Chondrocyte (in vitro differentiated cells): ENCODE measurements around the gene WT1. TPM values are rescaled to one million over a fixed set of nuclear protein-coding genes. Genes with fewer than 3 reads are reported as not detected.

Experiments used
- DNase-seq: peaks from one replicate; pipeline ENCODE4 v3.0.0; 2021; ENCODE audit warnings: mixed read lengths, low spot score
- H3K27ac Mint-ChIP-seq: one replicate; pipeline ENCODE4 v1.8.0; 2021; ENCODE audit warnings: mild to moderate bottlenecking, moderate library complexity, mixed read lengths; ENCODE audit not compliant: unreplicated experiment
- H3K27me3 Mint-ChIP-seq: 2 replicates; pipeline ENCODE4 v1.8.0; 2021; ENCODE audit warnings: low read depth, mixed read lengths
- H3K36me3 Mint-ChIP-seq: 2 replicates; pipeline ENCODE4 v1.8.0; 2021; ENCODE audit warnings: low read depth, mixed read lengths
- H3K4me1 Mint-ChIP-seq: 2 replicates; pipeline ENCODE4 v1.8.0; 2021; ENCODE audit warnings: low read depth, mild to moderate bottlenecking, mixed read lengths
- H3K4me3 Mint-ChIP-seq: one replicate; pipeline ENCODE4 v1.8.0; 2021; ENCODE audit warnings: mild to moderate bottlenecking, moderate library complexity, mixed read lengths; ENCODE audit not compliant: unreplicated experiment
- H3K9me3 Mint-ChIP-seq: 2 replicates; pipeline ENCODE4 v1.8.0; 2021; ENCODE audit warnings: low read depth, mixed read lengths
- total RNA-seq: library from RNA; stranded (reverse); gene quantifications from 3 replicates; pipeline ENCODE4 v1.2.1, GENCODE V29; 2021
- TF ChIP-seq, protein P1 (sequence below): fragments of 200-600 bp; sonication (generic); IDR thresholded peaks from 2 replicates; pipeline ENCODE4 v1.5.0; 2021; ENCODE audit warnings: antibody characterized with exemption, mild to moderate bottlenecking, moderate library complexity

Gene WT1
- total RNA-seq, 1 donor from 2014 or later, result not detected

DNA sequence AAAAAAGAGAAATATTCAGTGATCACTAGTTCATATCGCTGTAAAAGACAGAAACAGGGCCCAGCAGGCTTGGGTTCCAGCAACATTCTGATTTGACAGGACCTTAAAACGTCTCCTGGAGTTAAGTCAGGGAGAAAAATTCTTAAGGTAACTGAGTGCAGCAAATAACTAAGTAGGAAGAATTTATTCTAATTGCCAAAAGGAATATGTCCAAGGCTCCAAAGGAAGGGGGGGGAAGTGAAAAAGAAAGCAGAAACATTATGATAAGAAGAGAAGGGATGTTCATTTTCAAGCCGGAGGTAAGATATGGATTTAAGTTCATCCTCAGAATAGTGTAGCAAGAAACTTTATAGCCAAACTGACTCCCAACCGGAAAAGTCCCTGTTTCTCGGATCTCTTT lies 90.4 kb downstream of the WT1 start:
- Mint-ChIP-seq H3K27me3 (peaks cover 23% of the 10 kb centered on the region), H3K27ac (no peak overlapping the region), H3K4me1 (no peaks in the 10 kb centered on the region), H3K36me3 (no peaks in the 10 kb centered on the region), H3K9me3 (no peaks in the 10 kb centered on the region), H3K4me3 (no peak overlapping the region)
- TF ChIP-seq, protein P1, sequence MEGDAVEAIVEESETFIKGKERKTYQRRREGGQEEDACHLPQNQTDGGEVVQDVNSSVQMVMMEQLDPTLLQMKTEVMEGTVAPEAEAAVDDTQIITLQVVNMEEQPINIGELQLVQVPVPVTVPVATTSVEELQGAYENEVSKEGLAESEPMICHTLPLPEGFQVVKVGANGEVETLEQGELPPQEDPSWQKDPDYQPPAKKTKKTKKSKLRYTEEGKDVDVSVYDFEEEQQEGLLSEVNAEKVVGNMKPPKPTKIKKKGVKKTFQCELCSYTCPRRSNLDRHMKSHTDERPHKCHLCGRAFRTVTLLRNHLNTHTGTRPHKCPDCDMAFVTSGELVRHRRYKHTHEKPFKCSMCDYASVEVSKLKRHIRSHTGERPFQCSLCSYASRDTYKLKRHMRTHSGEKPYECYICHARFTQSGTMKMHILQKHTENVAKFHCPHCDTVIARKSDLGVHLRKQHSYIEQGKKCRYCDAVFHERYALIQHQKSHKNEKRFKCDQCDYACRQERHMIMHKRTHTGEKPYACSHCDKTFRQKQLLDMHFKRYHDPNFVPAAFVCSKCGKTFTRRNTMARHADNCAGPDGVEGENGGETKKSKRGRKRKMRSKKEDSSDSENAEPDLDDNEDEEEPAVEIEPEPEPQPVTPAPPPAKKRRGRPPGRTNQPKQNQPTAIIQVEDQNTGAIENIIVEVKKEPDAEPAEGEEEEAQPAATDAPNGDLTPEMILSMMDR, result no peak
- no peak for DNase-seq

DNA sequence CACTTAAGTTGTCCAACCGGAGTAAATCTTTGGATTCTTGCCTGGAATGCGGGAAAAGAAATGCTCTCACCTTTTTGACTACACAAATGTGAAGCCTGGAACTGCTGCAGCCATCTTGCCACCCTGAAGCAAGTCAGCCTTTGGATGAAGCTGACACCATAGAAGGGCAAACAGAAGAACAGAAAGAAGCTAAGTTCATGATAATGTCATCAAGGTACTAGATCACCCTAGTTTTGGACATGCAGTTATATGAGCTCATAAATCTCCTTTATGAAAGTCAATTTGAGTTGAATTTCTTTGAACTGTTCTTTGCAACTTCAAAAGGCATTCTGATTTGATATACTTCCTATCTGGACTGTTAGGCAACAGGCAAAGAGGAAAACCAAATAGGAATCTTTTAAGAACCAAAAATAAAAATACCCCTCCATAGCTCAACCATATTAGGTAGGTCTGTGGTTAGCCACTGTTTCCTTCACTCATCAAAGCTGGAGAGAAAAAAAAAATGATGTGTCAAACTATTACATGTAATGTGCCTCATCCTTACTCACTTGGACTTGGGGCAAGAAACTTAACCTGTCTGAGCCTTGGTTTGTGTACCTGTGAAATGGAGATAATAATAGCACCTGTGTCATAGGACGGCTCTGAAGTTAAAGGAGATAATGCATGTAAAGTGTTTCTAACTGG lies 91.9 kb downstream of the WT1 start:
- Mint-ChIP-seq H3K27ac (no peak overlapping the region), H3K4me1 (no peaks in the 10 kb centered on the region), H3K4me3 (no peak overlapping the region), H3K36me3 (no peaks in the 10 kb centered on the region), H3K27me3 (peaks cover 21% of the 10 kb centered on the region), H3K9me3 (no peaks in the 10 kb centered on the region)
- no peak for DNase-seq
- TF ChIP-seq, protein P1, result no peak

DNA sequence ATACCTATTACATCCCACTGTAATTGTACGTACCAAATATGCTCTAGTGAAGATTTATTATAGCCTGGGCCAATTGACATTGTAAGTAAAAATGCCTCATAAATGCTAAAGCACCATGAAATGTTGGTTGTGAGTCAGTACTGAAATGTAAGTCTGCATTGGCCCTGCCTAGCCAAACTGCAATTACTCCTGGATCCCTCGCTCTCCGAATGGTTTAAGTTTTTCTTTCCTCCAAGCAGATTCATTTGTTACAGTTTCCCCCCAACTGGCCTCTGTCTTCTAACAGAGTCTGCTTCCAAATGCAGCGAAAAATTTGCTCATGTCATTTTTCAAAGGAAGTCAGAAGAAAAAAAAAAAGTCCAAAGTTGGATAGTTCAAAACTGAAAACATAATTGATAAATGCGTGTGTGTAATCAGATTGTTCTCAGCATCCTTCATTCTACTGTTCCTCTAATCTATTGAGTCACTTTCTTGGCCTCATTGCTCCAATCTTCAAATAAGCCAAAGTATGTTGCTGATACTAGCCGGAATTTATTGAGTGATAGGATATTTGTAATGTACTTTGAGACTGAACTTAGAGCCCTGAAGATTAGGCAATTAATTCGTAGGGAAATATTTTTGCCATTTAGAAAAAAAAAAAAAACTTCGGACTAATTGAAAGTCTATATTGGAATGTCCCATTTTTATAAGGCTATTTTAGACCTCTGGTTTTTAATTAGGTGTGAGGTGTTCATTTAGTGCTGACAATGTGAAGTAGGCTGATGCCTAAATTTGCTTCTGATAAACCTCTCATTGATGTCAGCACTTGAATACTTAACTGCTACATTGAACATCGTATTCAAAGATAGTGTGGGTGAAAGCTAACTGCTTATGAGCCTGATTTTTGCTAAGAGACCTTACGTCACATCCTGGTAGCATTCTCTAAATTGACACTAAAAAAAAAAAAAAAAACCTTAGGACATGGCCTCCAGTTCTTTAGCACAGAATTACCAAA lies 93.4 kb downstream of the WT1 start:
- H3K4me3 Mint-ChIP-seq, result no peak overlapping the region
- TF ChIP-seq, protein P1, result no peak
- DNase-seq, result no peak
- no peaks in the 10 kb centered on the region for H3K36me3 Mint-ChIP-seq
- no peak overlapping the region for H3K27ac Mint-ChIP-seq
- H3K4me1 Mint-ChIP-seq, result no peaks in the 10 kb centered on the region
- no peaks in the 10 kb centered on the region for H3K9me3 Mint-ChIP-seq
- H3K27me3 Mint-ChIP-seq, result peaks cover 20% of the 10 kb centered on the region

DNA sequence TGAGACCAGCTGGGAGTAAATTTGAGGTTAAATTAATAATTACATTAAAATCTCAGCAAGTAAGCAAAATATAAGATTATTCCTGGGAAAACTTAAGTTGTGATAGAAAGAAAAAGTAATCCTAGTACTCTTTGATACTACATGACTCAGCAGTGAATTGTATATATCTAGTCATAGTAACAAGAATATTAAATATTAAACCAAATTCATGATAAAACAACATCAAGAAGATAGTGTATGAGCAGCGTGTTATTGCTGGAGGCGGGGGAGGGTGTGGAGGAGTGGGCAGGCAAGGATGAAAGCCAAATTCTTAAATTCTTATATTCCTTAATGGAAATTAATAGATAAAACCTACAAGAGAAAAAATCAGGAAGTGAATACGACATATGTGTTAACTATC lies 95.2 kb downstream of the WT1 start:
- H3K27ac Mint-ChIP-seq, result no peak overlapping the region
- no peak overlapping the region for H3K4me3 Mint-ChIP-seq
- H3K4me1 Mint-ChIP-seq, result no peaks in the 10 kb centered on the region
- H3K9me3 Mint-ChIP-seq, result no peaks in the 10 kb centered on the region
- peaks cover 14% of the 10 kb centered on the region for H3K27me3 Mint-ChIP-seq
- TF ChIP-seq, protein P1, result no peak
- no peak for DNase-seq
- H3K36me3 Mint-ChIP-seq, result no peaks in the 10 kb centered on the region

Other genes starting within 250 kb of the WT1 start
- 171 to 195 TPM (median 174 TPM) in 3 replicates for gene EIF3M, start 148.3 kb upstream of the WT1 start, total RNA-seq